ENCODE results near the gene NME3. TPM values are rescaled to one million over a fixed set of nuclear protein-coding genes. Genes with fewer than 3 reads are reported as not detected.

NME3 gene
- total and polyA plus RNA-seq, 9 of the 15 experiments (the other 6 are each of a cell fraction or from before 2014, with no cell fraction given) = 0.68 to 76.3 (median 11.5) TPM

- POLR2A ChIA-PET = interaction anchor here (0.6 to 4.3 kb wide), 10 partner anchors 8 to 393 kb away, joined by 3 to 35 read pairs (median 4); partner anchors contain the start of genes FAHD1, HAGH, NUBP2 and RPS2
- TF ChIP-seq FOXM1 (IDR thresholded peaks at IDR 0.05; ENCODE audit: low read depth) (no peak), FOXM1 (CRISPR knock-in tag; IDR thresholded peaks at IDR 0.05; ENCODE audit: low read depth) (no peak), ARID4B (CRISPR knock-in tag; IDR thresholded peaks at IDR 0.05) (0 out of 2 replicates have a peak, but pooled peaks have one; percentile 12), TFAP4 (CRISPR knock-in tag; IDR thresholded peaks at IDR 0.05; ENCODE audit: borderline replicate concordance) (peak; percentile 44), BRCA1 (IDR thresholded peaks at IDR 0.05) (no peak), BRCA1 (CRISPR knock-in tag; IDR thresholded peaks at IDR 0.05) (0 out of 2 replicates have a peak, but pooled peaks have one; percentile 22), POU5F1 (IDR thresholded peaks at IDR 0.05; ENCODE audit: borderline replicate concordance, low read depth, low read length, partially characterized antibody) (no peak), E2F6 (IDR thresholded peaks at IDR 0.05; ENCODE audit: borderline replicate concordance in 1 of 2, extremely low read depth in 1 of 2, insufficient read depth in 1 of 2, insufficient read length in 1 of 2, low read depth in 1 of 2, low read length in 1 of 2, poor library complexity in 1 of 2, severe bottlenecking in 1 of 2) (peak in 1 of 2 experiments; percentile 16), SPI1 (IDR thresholded peaks at IDR 0.05; ENCODE audit: borderline replicate concordance, low read depth, low read length) (0 out of 2 replicates have a peak, but pooled peaks have one; percentile 14), BHLHE40 (IDR thresholded peaks at IDR 0.05; ENCODE audit: low read length) (no peak), VEZF1 (CRISPR knock-in tag; IDR thresholded peaks at IDR 0.05) (peak; percentile 63)
Observed at GRCh38 chr16:1771864-1772361, 570 bp upstream of the NME3 start.

More at GRCh38 chr16:1771864-1772361, 570 bp upstream of the NME3 start:
- ATAC-seq (no peak), FAIRE-seq (peak; percentile 64), DNase-seq (ENCODE audit: extremely low read depth in 1 of 4, low spot score in 3 of 4) (no peak)
- Histone ChIP-seq H3K79me2 (ENCODE audit: control insufficient read depth, insufficient read depth, low read length) (peaks cover 51% of the 10 kb centered on the region), H3K9ac (ENCODE audit: insufficient read depth in 1 of 2, low read depth in 2 of 2, low read length in 2 of 2) (peak overlapping the region; percentile 93 to 95), H4K20me1 (replicated peaks; ENCODE audit: control insufficient read depth, insufficient read depth, low read length) (peaks cover 8% of the 10 kb centered on the region; the same call in 1 of the 2 replicates), H3K4me1 (replicated peaks in 1 of 2; ENCODE audit: control insufficient read depth in 2 of 2, insufficient read depth in 2 of 2, low read length in 2 of 2) (peaks cover 20 to 97% of the 10 kb centered on the region in 2 experiments; a peak in 4 of 5 replicates), H3K36me3 (ENCODE audit: control insufficient read depth, insufficient read depth, low read length) (peaks cover 69% of the 10 kb centered on the region; the same call in 2 of the 3 replicates), H3K4me3 (peak overlapping the region; percentile 96), H3K4me2 (ENCODE audit: insufficient read depth, low read length) (peak overlapping the region; percentile 98), H3K9me1 (ENCODE audit: control insufficient read depth, insufficient read depth, low read length) (peaks cover 2% of the 10 kb centered on the region), H3K27me3 (ENCODE audit: control insufficient read depth in 2 of 2, insufficient read depth in 2 of 2, low read length in 2 of 2) (no peaks in the 10 kb centered on the region), H3K9me3 (replicated peaks; ENCODE audit: control insufficient read depth, insufficient read depth, low read depth, low read length) (no peaks in the 10 kb centered on the region), H2AFZ (ENCODE audit: low read depth, low read length) (no peak overlapping the region; the same call in 1 of the 2 replicates), H3K27ac (ENCODE audit: extremely low read depth, low read depth, low read length) (peak overlapping the region; percentile 96)
- in situ Hi-C loops (cut with MboI) (no loop called here), intact Hi-C loops (cut with micrococcal nuclease) (no loop called here)
- BruUV-seq (replicated peaks) = TSS peak; percentile 91
- CTCF ChIA-PET (ENCODE audit: low intra/inter-chr PET ratio) = interaction anchor here (2.6 kb wide), 1 partner anchor 158 kb away, joined by 8 read pairs; no protein-coding TSS in a partner anchor
- WGBS (ENCODE audit: insufficient coverage, low coverage, missing lambda C conversion rate) = under 1% methylated on average over 20 of the region's 22 CpGs
